Smooth muscle cell (in vitro differentiated cells): Measurements from ENCODE around the gene FTMT. TPM values are rescaled to one million over a fixed set of nuclear protein-coding genes. Genes with fewer than 3 reads are reported as not detected.

ENCODE experiments used
- DNase-seq: peaks from one replicate; lab custom pipeline; 2025; ENCODE audit not compliant: unreplicated experiment; lab: John Stamatoyannopoulos, UW
- H2AFZ ChIP-seq: fragments of 200-600 bp; sonication (generic); 2 replicates; pipeline ENCODE4 v1.6.0; 2016; ENCODE audit warnings: antibody characterized with exemption, low read depth, mild to moderate bottlenecking
- H3F3A ChIP-seq: fragments of 200-600 bp; sonication (generic); 2 replicates; pipeline ENCODE4 v1.6.0; 2017; ENCODE audit warnings: antibody characterized with exemption, low read depth
- H3K27ac ChIP-seq: fragments of 200-600 bp; sonication (generic); 2 replicates; pipeline ENCODE4 v1.5.1; 2016; ENCODE audit warnings: low read depth, mild to moderate bottlenecking
- H3K27me3 ChIP-seq: fragments of 200-600 bp; sonication (generic); 2 replicates; pipeline ENCODE4 v1.6.1; 2016; ENCODE audit warnings: low read depth, mild to moderate bottlenecking
- H3K36me3 ChIP-seq: fragments of 200-600 bp; sonication (generic); 2 replicates; pipeline ENCODE4 v1.5.1; 2016; ENCODE audit warnings: low read depth
- H3K4me1 ChIP-seq: fragments of 200-600 bp; sonication (generic); 2 replicates; pipeline ENCODE4 v1.5.1; 2016; ENCODE audit warnings: low read depth
- H3K4me2 ChIP-seq: fragments of 200-600 bp; sonication (generic); 2 replicates; pipeline ENCODE4 v1.6.0; 2016; ENCODE audit warnings: mild to moderate bottlenecking
- H3K4me3 ChIP-seq: fragments of 200-600 bp; sonication (generic); 2 replicates; pipeline ENCODE4 v1.5.1; 2016; ENCODE audit warnings: mild to moderate bottlenecking
- H3K79me2 ChIP-seq: fragments of 200-600 bp; sonication (generic); 2 replicates; pipeline ENCODE4 v1.6.0; 2016; ENCODE audit warnings: low read depth, mild to moderate bottlenecking
- H3K9ac ChIP-seq: fragments of 200-600 bp; sonication (generic); 2 replicates; pipeline ENCODE4 v1.6.0; 2016; ENCODE audit warnings: low read depth
- H3K9me3 ChIP-seq: fragments of 200-600 bp; sonication (generic); replicated peaks from 2 replicates; pipeline ENCODE4 v1.5.1; 2016; ENCODE audit warnings: low read depth
- H4K20me1 ChIP-seq: fragments of 200-600 bp; sonication (generic); 2 replicates; pipeline ENCODE4 v1.6.0; 2016; ENCODE audit warnings: low read depth
- WGBS: methylation state at CpG from one replicate; pipeline ENCODE4 v1.1.7; 2016; ENCODE audit warnings: low lambda C conversion rate; 5-methylcytosine and 5-hydroxymethylcytosine counted together
- polyA plus RNA-seq: library from polyadenylated mRNA; unstranded; fragments of >200 nt; fragmentation: Nextera tagmentation; extraction: Ambion mirVana; gene quantifications from 2 replicates; pipeline ENCODE4 v1.2.1, GENCODE V29; 2016
- total RNA-seq: library from RNA; depleted of rRNA; stranded (reverse); fragments of >200 nt; gene quantifications from 2 replicates; pipeline ENCODE4 v1.2.3, GENCODE V29; 2014
- TF ChIP-seq, protein P1 (sequence below): fragments of 200-600 bp; sonication (generic); IDR thresholded peaks from 2 replicates; pipeline ENCODE4 v1.5.1; 2017; ENCODE audit warnings: borderline replicate concordance, mild to moderate bottlenecking, antibody characterized with exemption; ENCODE audit not compliant: insufficient read depth, poor library complexity, severe bottlenecking

FTMT gene
- total and polyA plus RNA-seq, 2 experiments from 2014 or later, result not detected

DNA sequence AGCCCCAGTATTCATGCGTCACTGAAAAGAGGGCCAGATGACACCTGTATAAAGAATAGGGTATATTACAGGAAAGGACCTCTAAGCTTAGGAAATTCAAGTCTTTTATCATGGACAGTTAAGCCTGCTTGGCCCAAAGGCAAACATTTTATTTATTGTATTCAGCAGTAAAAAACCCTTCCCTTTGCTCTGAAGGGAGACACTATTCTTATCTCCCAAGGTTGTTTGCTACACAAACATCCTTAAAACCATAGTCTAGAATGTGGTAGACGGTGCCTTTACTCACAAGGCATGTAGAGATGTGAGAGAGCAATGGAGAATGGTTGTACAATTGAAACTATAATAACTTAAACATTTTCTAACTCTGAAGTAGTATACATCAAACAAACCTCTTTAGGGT, 33.9 kb downstream of the FTMT start:
- H3K9ac ChIP-seq, result no peak overlapping the region
- peaks cover 7% of the 10 kb centered on the region for H3K27me3 ChIP-seq
- H3K27ac ChIP-seq, result no peak overlapping the region
- H3K36me3 ChIP-seq, result no peaks in the 10 kb centered on the region
- H3F3A ChIP-seq, result no peaks in the 10 kb centered on the region
- no peaks in the 10 kb centered on the region for H3K9me3 ChIP-seq
- no peak overlapping the region for H3K4me3 ChIP-seq
- H4K20me1 ChIP-seq, result no peaks in the 10 kb centered on the region
- no peak overlapping the region for H2AFZ ChIP-seq
- 83% methylated on average over 2 of the region's 2 CpGs for WGBS
- DNase-seq, result no peak
- H3K4me2 ChIP-seq, result no peak overlapping the region
- no peaks in the 10 kb centered on the region for H3K4me1 ChIP-seq
- TF ChIP-seq, protein P1, sequence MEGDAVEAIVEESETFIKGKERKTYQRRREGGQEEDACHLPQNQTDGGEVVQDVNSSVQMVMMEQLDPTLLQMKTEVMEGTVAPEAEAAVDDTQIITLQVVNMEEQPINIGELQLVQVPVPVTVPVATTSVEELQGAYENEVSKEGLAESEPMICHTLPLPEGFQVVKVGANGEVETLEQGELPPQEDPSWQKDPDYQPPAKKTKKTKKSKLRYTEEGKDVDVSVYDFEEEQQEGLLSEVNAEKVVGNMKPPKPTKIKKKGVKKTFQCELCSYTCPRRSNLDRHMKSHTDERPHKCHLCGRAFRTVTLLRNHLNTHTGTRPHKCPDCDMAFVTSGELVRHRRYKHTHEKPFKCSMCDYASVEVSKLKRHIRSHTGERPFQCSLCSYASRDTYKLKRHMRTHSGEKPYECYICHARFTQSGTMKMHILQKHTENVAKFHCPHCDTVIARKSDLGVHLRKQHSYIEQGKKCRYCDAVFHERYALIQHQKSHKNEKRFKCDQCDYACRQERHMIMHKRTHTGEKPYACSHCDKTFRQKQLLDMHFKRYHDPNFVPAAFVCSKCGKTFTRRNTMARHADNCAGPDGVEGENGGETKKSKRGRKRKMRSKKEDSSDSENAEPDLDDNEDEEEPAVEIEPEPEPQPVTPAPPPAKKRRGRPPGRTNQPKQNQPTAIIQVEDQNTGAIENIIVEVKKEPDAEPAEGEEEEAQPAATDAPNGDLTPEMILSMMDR, result no peak
- no peaks in the 10 kb centered on the region for H3K79me2 ChIP-seq

DNA sequence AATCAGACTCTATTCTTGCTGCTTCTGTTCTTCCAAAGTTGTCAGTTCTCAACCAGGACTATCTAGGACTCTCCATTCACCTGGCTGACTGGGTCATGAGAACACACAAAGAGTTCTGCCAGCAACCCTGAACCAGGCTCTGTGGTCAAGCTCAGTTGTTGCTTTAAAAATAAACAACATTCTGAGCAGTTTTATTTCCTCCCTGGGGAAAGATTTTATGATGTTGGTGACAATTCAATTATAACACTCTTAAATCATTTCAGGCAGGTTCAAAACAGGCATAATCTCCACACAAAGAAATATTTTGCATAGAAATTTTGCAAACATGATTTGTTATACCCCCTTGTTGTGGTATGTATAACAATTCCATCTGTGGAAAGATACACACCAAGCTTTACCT, 36.0 kb downstream of the FTMT start:
- H3K27me3 ChIP-seq, result peaks cover 7% of the 10 kb centered on the region
- TF ChIP-seq, protein P1, result no peak
- H3K36me3 ChIP-seq, result no peaks in the 10 kb centered on the region
- H3K27ac ChIP-seq, result no peak overlapping the region
- no peak overlapping the region for H3K9ac ChIP-seq
- H3K79me2 ChIP-seq, result no peaks in the 10 kb centered on the region
- no peaks in the 10 kb centered on the region for H4K20me1 ChIP-seq
- H2AFZ ChIP-seq, result no peak overlapping the region
- no peak overlapping the region for H3K4me2 ChIP-seq
- DNase-seq, result no peak
- no peaks in the 10 kb centered on the region for H3K9me3 ChIP-seq
- H3K4me1 ChIP-seq, result no peaks in the 10 kb centered on the region
- H3F3A ChIP-seq, result no peaks in the 10 kb centered on the region
- no peak overlapping the region for H3K4me3 ChIP-seq

DNA sequence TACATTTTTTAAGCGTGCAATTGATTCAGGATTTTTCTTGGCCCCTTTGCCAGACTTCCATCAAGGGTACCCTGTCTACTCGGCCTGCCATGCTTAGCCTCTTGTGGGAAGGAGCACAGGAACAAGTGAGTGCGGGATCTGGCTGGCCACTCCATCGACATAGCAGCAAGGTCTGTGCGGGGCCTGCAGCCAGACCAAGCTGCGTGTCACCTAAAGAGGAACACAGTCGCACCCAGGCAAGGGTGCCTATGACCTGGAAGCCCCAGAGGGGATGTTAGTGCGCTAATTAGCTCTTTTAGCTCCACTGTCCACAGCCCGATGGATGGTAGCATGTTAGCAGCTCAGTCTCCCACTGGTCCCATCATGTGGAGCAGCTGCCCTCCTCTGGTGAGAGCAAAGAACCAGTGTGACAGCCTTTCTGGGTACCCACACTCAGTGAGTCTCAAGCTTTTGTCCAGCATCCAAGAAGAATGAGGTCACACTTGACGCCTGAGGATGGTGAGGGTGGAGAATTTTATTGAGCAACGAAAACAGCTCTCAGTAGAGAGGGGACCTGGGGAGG, 38.7 kb downstream of the FTMT start:
- WGBS, result 83% methylated on average over 11 of the region's 11 CpGs
- H3K4me1 ChIP-seq, result no peaks in the 10 kb centered on the region
- no peaks in the 10 kb centered on the region for H3F3A ChIP-seq
- H3K4me3 ChIP-seq, result no peak overlapping the region
- peaks cover 7% of the 10 kb centered on the region for H3K27me3 ChIP-seq
- H4K20me1 ChIP-seq, result no peaks in the 10 kb centered on the region
- H3K9ac ChIP-seq, result no peak overlapping the region
- DNase-seq, result no peak
- H3K9me3 ChIP-seq, result no peaks in the 10 kb centered on the region
- no peaks in the 10 kb centered on the region for H3K36me3 ChIP-seq
- H3K79me2 ChIP-seq, result no peaks in the 10 kb centered on the region
- H3K4me2 ChIP-seq, result no peak overlapping the region
- TF ChIP-seq, protein P1, result no peak
- H3K27ac ChIP-seq, result no peak overlapping the region
- H2AFZ ChIP-seq, result no peak overlapping the region

DNA sequence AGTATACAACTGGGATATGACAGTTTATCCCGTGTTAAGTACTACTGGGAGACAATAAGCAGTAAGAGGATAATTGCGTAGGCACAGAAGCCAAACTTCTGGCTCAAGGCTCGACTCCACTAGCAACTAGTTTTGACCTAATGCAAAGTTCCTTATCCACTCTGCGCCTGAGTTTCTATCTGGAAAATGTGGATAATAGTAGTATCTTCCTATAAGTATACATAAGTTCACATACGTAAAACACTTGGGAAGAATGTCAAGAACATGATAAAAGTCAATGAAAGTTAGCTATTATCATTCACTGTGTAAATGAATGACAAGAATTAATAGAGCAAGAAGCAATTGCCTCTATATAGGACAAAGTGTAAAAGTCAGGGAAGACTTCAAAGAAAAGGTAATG, 45.7 kb downstream of the FTMT start:
- H3F3A ChIP-seq, result no peaks in the 10 kb centered on the region
- H3K27me3 ChIP-seq, result peaks cover 5% of the 10 kb centered on the region
- H3K9ac ChIP-seq, result no peak overlapping the region
- TF ChIP-seq, protein P1, result no peak
- no peak overlapping the region for H3K27ac ChIP-seq
- no peaks in the 10 kb centered on the region for H3K9me3 ChIP-seq
- DNase-seq, result no peak
- no peaks in the 10 kb centered on the region for H3K36me3 ChIP-seq
- no peak overlapping the region for H3K4me3 ChIP-seq
- H2AFZ ChIP-seq, result no peak overlapping the region
- no peak overlapping the region for H3K4me2 ChIP-seq
- 89% methylated on average over 5 of the region's 5 CpGs for WGBS
- H4K20me1 ChIP-seq, result no peaks in the 10 kb centered on the region
- H3K4me1 ChIP-seq, result no peaks in the 10 kb centered on the region
- H3K79me2 ChIP-seq, result no peaks in the 10 kb centered on the region
